ENCODE data around the gene PCGF1.
"Not testable (repeated sequence)": the region's sequence is repeated elsewhere in the genome, so short reads cannot be mapped to it uniquely, and the experiment has no call there.

The PCGF1 gene

GRCh38 chr2:74474481-74474880 lies 33.0 kb downstream of the PCGF1 start:
- FAIRE-seq: no peak

GRCh38 chr2:74472945-74473258 lies 34.6 kb downstream of the PCGF1 start:
- no peak for DNase-seq (ENCODE audit: insufficient read length, low spot score)
- FAIRE-seq: no peak

More at GRCh38 chr2:74474481-74474880, 33.0 kb downstream of the PCGF1 start:
- no peak for DNase-seq (ENCODE audit: insufficient read length, low spot score)

GRCh38 chr2:74472086-74472944 lies 35.2 kb downstream of the PCGF1 start, which contains the start of gene MRPL53:
Gene MRPL53, minus strand, starts transcription at chr2:74472680. Its CDS starts 20 bp downstream, at chr2:74472660.
- FAIRE-seq (peak; percentile 90), DNase-seq (ENCODE audit: insufficient read length, low spot score) (peak; percentile 82)

- DNase-seq (ENCODE audit: insufficient read length, low spot score) (no peak), FAIRE-seq (no peak)
Observed at GRCh38 chr2:74471332-74472065, 36.0 kb downstream of the PCGF1 start.

GRCh38 chr2:74470742-74471141 lies 36.8 kb downstream of the PCGF1 start:
- FAIRE-seq; DNase-seq (ENCODE audit: insufficient read length, low spot score): not testable (repeated sequence)

GRCh38 chr2:74464406-74464805 lies 43.1 kb downstream of the PCGF1 start:
- FAIRE-seq (no peak), DNase-seq (ENCODE audit: insufficient read length, low spot score) (no peak)

GRCh38 chr2:74462786-74463105 lies 44.7 kb downstream of the PCGF1 start:
- FAIRE-seq: no peak
- no peak for DNase-seq (ENCODE audit: insufficient read length, low spot score)

GRCh38 chr2:74462054-74462785 lies 45.3 kb downstream of the PCGF1 start:
- FAIRE-seq (no peak), DNase-seq (ENCODE audit: insufficient read length, low spot score) (no peak)

GRCh38 chr2:74461187-74462053 lies 46.1 kb downstream of the PCGF1 start:
- no peak for DNase-seq (ENCODE audit: insufficient read length, low spot score)
- no peak for FAIRE-seq

GRCh38 chr2:74460187-74460586 lies 47.3 kb downstream of the PCGF1 start:
- FAIRE-seq; DNase-seq (ENCODE audit: insufficient read length, low spot score): not testable (repeated sequence)

- DNase-seq (ENCODE audit: insufficient read length, low spot score); FAIRE-seq: not testable (repeated sequence)
Observed at GRCh38 chr2:74459503-74460118, 47.9 kb downstream of the PCGF1 start.

- no peak for FAIRE-seq
- no peak for DNase-seq (ENCODE audit: insufficient read length, low spot score)
Observed at GRCh38 chr2:74458938-74459363, 48.5 kb downstream of the PCGF1 start.

- peak; percentile 97 for FAIRE-seq
Observed at GRCh38 chr2:74458132-74458937, 49.2 kb downstream of the PCGF1 start, which contains the start of gene WBP1. Gene WBP1, plus strand, starts transcription at chr2:74458438. Its CDS starts 165 bp downstream, at chr2:74458603.

GRCh38 chr2:74457549-74458131 lies 49.9 kb downstream of the PCGF1 start:
- FAIRE-seq (no peak), DNase-seq (ENCODE audit: insufficient read length, low spot score) (peak; percentile 59)

More at GRCh38 chr2:74458132-74458937, 49.2 kb downstream of the PCGF1 start, which contains the start of gene WBP1:
- DNase-seq (ENCODE audit: insufficient read length, low spot score): peak; percentile 100

- DNase-seq (ENCODE audit: insufficient read length, low spot score): no peak
- FAIRE-seq: no peak
Observed at GRCh38 chr2:74457129-74457548, 50.4 kb downstream of the PCGF1 start.

Data from HTR-8/SVneo (cell line).